NCI-H82 treated with DMSO at 0.1 percent for 48 hours (cell line): ENCODE data around the gene CLK3.

Experiments used
- DNase-seq: peaks from one replicate; lab custom pipeline; 2025; ENCODE audit not compliant: unreplicated experiment; lab: John Stamatoyannopoulos, UW

Gene CLK3

DNA sequence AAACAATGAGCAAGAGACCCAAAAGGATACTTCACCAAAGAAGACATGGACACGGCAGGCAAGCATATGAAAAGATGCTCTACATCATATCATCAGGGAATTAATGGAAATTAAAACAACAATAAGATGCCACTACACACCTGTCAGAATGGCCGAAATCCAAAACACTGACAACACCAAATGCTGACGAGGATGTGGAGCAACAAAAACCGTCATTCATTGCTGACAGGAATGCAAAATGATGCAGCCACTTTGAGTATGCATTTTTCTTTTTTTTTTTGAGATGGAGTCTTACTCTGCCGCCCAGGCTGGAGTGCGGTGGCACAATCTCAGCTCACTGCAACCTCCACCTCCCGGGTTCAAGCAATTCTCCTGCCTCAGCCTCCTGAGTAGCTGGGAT lies 61.2 kb downstream of the CLK3 start:
- no peak for DNase-seq
